Right atrium auricular region (tissue), 2 donors: ENCODE measurements around the gene NEMP1. TPM values are rescaled to one million over a fixed set of nuclear protein-coding genes. Genes with fewer than 3 reads are reported as not detected.

Source experiments
- DNase-seq: peaks from one replicate; pipeline ENCODE4 v3.0.0-alpha.2; 2019; ENCODE audit warnings: low spot score
- H3K27ac ChIP-seq, 2 donors: fragments of 200-600 bp; sonication (generic); 1 replicate in 1 of 2; 2 replicates in 1 of 2; pipeline ENCODE4 v1.5.1; 2016 to 2019
- H3K27me3 ChIP-seq, 2 donors: fragments of 200-600 bp; sonication (generic); one replicate each; pipeline versions ENCODE4 v1.5.1 to v1.6.0; 2017 to 2019
- H3K36me3 ChIP-seq: fragments of 200-600 bp; sonication (generic); one replicate; pipeline ENCODE4 v1.5.1; 2016
- H3K4me1 ChIP-seq, 2 donors: fragments of 200-600 bp; sonication (generic); one replicate each; pipeline versions ENCODE4 v1.5.1 to v1.6.0; 2017 to 2019
- H3K4me3 ChIP-seq, 2 donors: fragments of 200-600 bp; sonication (generic); 1 replicate in 1 of 2; 2 replicates in 1 of 2; pipeline ENCODE4 v1.5.1; 2017 to 2019; ENCODE audit warnings: mild to moderate bottlenecking in 1 of 2, moderate library complexity in 1 of 2
- H3K9me3 ChIP-seq, 2 donors: fragments of 200-600 bp; sonication (generic); one replicate each; pipeline ENCODE4 v1.5.1; 2019
- CTCF ChIP-seq, 2 donors: fragments of 200-600 bp; sonication (generic); IDR thresholded peaks; one replicate each; pipeline ENCODE4 v1.5.1; 2019; ENCODE audit warnings: antibody characterized with exemption in 2 of 2
- total RNA-seq, 2 donors: library from RNA; depleted of rRNA; stranded (reverse); fragments of >200 nt; gene quantifications; one replicate each; pipeline ENCODE4 v1.1.0, GENCODE V29; 2016

NEMP1 gene
- total RNA-seq, 2 donors from 2014 or later = 1.9 to 2.2 TPM

- H3K27ac ChIP-seq = no peak within 1 kb of the TSS
- H3K9me3 ChIP-seq = no peaks in the 10 kb centered on the region
- H3K4me1 ChIP-seq = no peaks in the 10 kb centered on the region
- no peaks in the 10 kb centered on the region for H3K27me3 ChIP-seq
- no peak for TF ChIP-seq CTCF (IDR thresholded peaks at IDR 0.05)
- H3K4me3 ChIP-seq = no peak within 1 kb of the TSS
- no peak for DNase-seq
- no peaks in the 10 kb centered on the region for H3K36me3 ChIP-seq
Observed at GRCh38 chr12:57016348-57016747, 62.2 kb downstream of the NEMP1 start, which contains the start of gene TAC3. TSS of gene TAC3 (minus strand) at chr12:57016529. CDS start at chr12:57015797, 732 bp downstream.

GRCh38 chr12:57012600-57013465 is 65.8 kb downstream of the NEMP1 start:
- no peaks in the 10 kb centered on the region for H3K36me3 ChIP-seq
- H3K9me3 ChIP-seq = no peaks in the 10 kb centered on the region
- H3K4me3 ChIP-seq = no peak overlapping the region
- no peak for TF ChIP-seq CTCF (IDR thresholded peaks at IDR 0.05)
- no peak overlapping the region for H3K27ac ChIP-seq
- no peaks in the 10 kb centered on the region for H3K27me3 ChIP-seq
- DNase-seq = no peak
- H3K4me1 ChIP-seq = no peaks in the 10 kb centered on the region

GRCh38 chr12:57011438-57012424 is 66.9 kb downstream of the NEMP1 start:
- Histone ChIP-seq H3K27me3 (no peaks in the 10 kb centered on the region), H3K27ac (no peak overlapping the region), H3K4me1 (peaks cover 0 to 6% of the 10 kb centered on the region in 2 donors), H3K9me3 (no peaks in the 10 kb centered on the region), H3K36me3 (no peaks in the 10 kb centered on the region), H3K4me3 (no peak overlapping the region)
- DNase-seq = no peak
- no peak for TF ChIP-seq CTCF (IDR thresholded peaks at IDR 0.05)

GRCh38 chr12:57010627-57011247 is 67.9 kb downstream of the NEMP1 start:
- Histone ChIP-seq H3K36me3 (no peaks in the 10 kb centered on the region), H3K27ac (no peak overlapping the region), H3K27me3 (no peaks in the 10 kb centered on the region), H3K4me3 (no peak overlapping the region), H3K9me3 (no peaks in the 10 kb centered on the region), H3K4me1 (peaks cover 0 to 9% of the 10 kb centered on the region in 2 donors)
- TF ChIP-seq CTCF (IDR thresholded peaks at IDR 0.05) = no peak
- no peak for DNase-seq

GRCh38 chr12:57009949-57010626 is 68.5 kb downstream of the NEMP1 start:
- H3K4me1 ChIP-seq = peaks cover 0 to 16% of the 10 kb centered on the region in 2 donors
- no peak overlapping the region for H3K4me3 ChIP-seq
- no peaks in the 10 kb centered on the region for H3K9me3 ChIP-seq
- no peaks in the 10 kb centered on the region for H3K27me3 ChIP-seq
- no peak for TF ChIP-seq CTCF (IDR thresholded peaks at IDR 0.05)
- no peaks in the 10 kb centered on the region for H3K36me3 ChIP-seq
- DNase-seq = no peak
- no peak overlapping the region for H3K27ac ChIP-seq
